ENCODE data around the gene TBC1D1.

- TF ChIP-seq CTCF (IDR thresholded peaks at IDR 0.05; ENCODE audit: low read length) (no peak), EZH2 (optimal IDR thresholded peaks at IDR 0.05; ENCODE audit: low read depth, low read length) (no peak)
Observed at GRCh38 chr4:38086849-38087226, 196.0 kb downstream of the TBC1D1 start.

Data from MM.1S (cell line).